Panc1 (cell line): ENCODE data around the gene MLLT10. TPM values are rescaled to one million over a fixed set of nuclear protein-coding genes. Genes with fewer than 3 reads are reported as not detected.

Experiments
- ATAC-seq: fragments of 200-7000 bp; cut with Tn5 transposase; 2 replicates; pipeline ENCODE4 v1.9.1; 2020; ENCODE audit warnings: mild to moderate bottlenecking, moderate library complexity
- BruUV-seq: library from RNA; stranded (reverse); fragments of 400-500 nt; replicated peaks from 2 replicates; lab custom pipeline; 2021; lab: Mats Ljungman, UMichigan
- CTCF ChIA-PET: fragments of 300-600 bp; sonication (Branson Sonifier 250); formaldehyde crosslinking; loops from one replicate; lab custom pipeline; 2022; ENCODE audit warnings: antibody characterized with exemption; lab: Charles Lee
- POLR2A ChIA-PET: fragments of 300-600 bp; sonication (Branson Sonifier 250); formaldehyde crosslinking; loops from one replicate; lab custom pipeline; 2022; ENCODE audit warnings: antibody characterized with exemption; lab: Charles Lee
- DNase-seq: peaks from one replicate; pipeline ENCODE4 v3.0.0-alpha.2; 2010; ENCODE audit warnings: low read depth, low spot score
- H3K27ac ChIP-seq: 2 replicates; pipeline ENCODE4 v1.5.1; 2011; ENCODE audit warnings: mild to moderate bottlenecking, low read length, inconsistent platforms
- H3K27me3 ChIP-seq: fragments of 200-500 bp; sonication (Bioruptor generic); 2 replicates; pipeline ENCODE4 v1.6.0; 2014; ENCODE audit warnings: low read length, inconsistent platforms; ENCODE audit not compliant: control insufficient read depth, insufficient read depth
- H3K36me3 ChIP-seq: fragments of 200-500 bp; sonication (Bioruptor generic); 2 replicates; pipeline ENCODE4 v1.5.1; 2014; ENCODE audit warnings: inconsistent platforms, mild to moderate bottlenecking, low read length, moderate library complexity; ENCODE audit not compliant: control insufficient read depth, insufficient read depth
- H3K4me1 ChIP-seq: 2 replicates; pipeline ENCODE4 v1.5.1; 2011; ENCODE audit warnings: inconsistent platforms, mild to moderate bottlenecking, low read length, moderate library complexity; ENCODE audit not compliant: control insufficient read depth, insufficient read depth
- H3K4me3 ChIP-seq, 2 experiments: 2 replicates each; pipeline ENCODE4 v1.5.1; 2011 to 2012; ENCODE audit warnings: low read depth in 2 of 2, low read length in 2 of 2, mild to moderate bottlenecking in 2 of 2, inconsistent platforms in 1 of 2, moderate library complexity in 1 of 2
- H3K9me3 ChIP-seq: fragments of 200-500 bp; sonication (Bioruptor generic); 2 replicates; pipeline ENCODE4 v1.5.1; 2014; ENCODE audit warnings: low read depth, mild to moderate bottlenecking, inconsistent platforms, low read length, moderate library complexity; ENCODE audit not compliant: control insufficient read depth, insufficient read depth
- CTCF ChIP-seq: fragments of 450-650 bp; IDR thresholded peaks from 2 replicates; pipeline ENCODE4 v1.5.1; 2017; ENCODE audit warnings: mild to moderate bottlenecking
- POLR2AphosphoS5 ChIP-seq: IDR thresholded peaks from 2 replicates; pipeline ENCODE4 v1.6.1; 2012; ENCODE audit warnings: mild to moderate bottlenecking, low read depth, low read length, moderate library complexity
- REST ChIP-seq, 2 experiments: IDR thresholded peaks; 2 replicates each; pipeline ENCODE4 v1.6.1; 2011 to 2012; ENCODE audit warnings: low read depth in 2 of 2, control low read depth in 1 of 2, low read length in 1 of 2, mild to moderate bottlenecking in 1 of 2, moderate library complexity in 1 of 2; ENCODE audit not compliant: insufficient read depth in 1 of 2
- SIN3A ChIP-seq: IDR thresholded peaks from 2 replicates; pipeline ENCODE4 v1.6.1; 2012; ENCODE audit warnings: low read depth, mild to moderate bottlenecking, low read length, moderate library complexity, borderline replicate concordance; ENCODE audit not compliant: insufficient read depth
- TCF7L2 ChIP-seq: IDR thresholded peaks from 2 replicates; pipeline ENCODE4 v1.6.1; 2011; ENCODE audit warnings: mild to moderate bottlenecking, low read depth, low read length, inconsistent platforms
- in situ Hi-C: cut with HindIII; loops from 2 replicates; pipeline ENCODE4 v1.10.0; 2016; ENCODE audit warnings: low sequenced_read_pairs, low pct_unique_long_range_greater_than_20kb
- intact Hi-C: fragments of 100-400 bp; cut with micrococcal nuclease; formaldehyde crosslinking; loops from one replicate; pipeline ENCODE4 v1.10.0; 2022; ENCODE audit not compliant: unreplicated experiment
- total RNA-seq: library from RNA; stranded (reverse); gene quantifications from one replicate; pipeline ENCODE4 v1.2.1, GENCODE V29; 2021; ENCODE audit not compliant: unreplicated experiment

The MLLT10 gene
- total RNA-seq, 1 experiment from 2014 or later, result 33.4 TPM

- no peak overlapping the region for H3K27ac ChIP-seq
- H3K36me3 ChIP-seq, result no peaks in the 10 kb centered on the region
- BruUV-seq, result no TSS peak
- no peaks in the 10 kb centered on the region for H3K27me3 ChIP-seq
- ChIA-PET CTCF (no interaction called here), POLR2A (no interaction called here)
- H3K4me1 ChIP-seq, result no peaks in the 10 kb centered on the region
- in situ Hi-C loops (no loop called here), intact Hi-C loops (no loop called here)
- ATAC-seq (no peak), DNase-seq (no peak)
- no peak for TF ChIP-seq REST (IDR thresholded peaks at IDR 0.05; ENCODE audit: insufficient read depth in 1 of 2, low read depth in 2 of 2, low read length in 1 of 2)
- no peak for TF ChIP-seq SIN3A
- no peak overlapping the region for H3K4me3 ChIP-seq
- H3K9me3 ChIP-seq, result no peaks in the 10 kb centered on the region
These were observed 223.3 kb downstream of the MLLT10 start for GRCh38 chr10:21757185-21757901.

GRCh38 chr10:21758239-21758638 is 224.2 kb downstream of the MLLT10 start:
- BruUV-seq, result no TSS peak
- ATAC-seq, result no peak
- H3K9me3 ChIP-seq, result no peaks in the 10 kb centered on the region
- no peak for TF ChIP-seq SIN3A
- TF ChIP-seq REST (IDR thresholded peaks at IDR 0.05; ENCODE audit: insufficient read depth in 1 of 2, low read depth in 2 of 2, low read length in 1 of 2), result no peak
- TF ChIP-seq TCF7L2, result no peak
- no peak for TF ChIP-seq POLR2AphosphoS5
- no peak for TF ChIP-seq CTCF
- no peak overlapping the region for H3K27ac ChIP-seq
- H3K27me3 ChIP-seq, result no peaks in the 10 kb centered on the region
- no peak for DNase-seq
- intact Hi-C loops, result no loop called here
- POLR2A ChIA-PET, result no interaction called here
- no peaks in the 10 kb centered on the region for H3K36me3 ChIP-seq
- H3K4me1 ChIP-seq, result no peaks in the 10 kb centered on the region
- no peak overlapping the region for H3K4me3 ChIP-seq
- in situ Hi-C loops, result no loop called here
- CTCF ChIA-PET, result no interaction called here
